Breast epithelium (tissue), 4 donors: ENCODE results near the gene PPARG. TPM values are rescaled to one million over a fixed set of nuclear protein-coding genes. Genes with fewer than 3 reads are reported as not detected.

Source experiments
- DNase-seq, 2 donors: peaks; one replicate each; pipeline ENCODE4 v3.0.0-alpha.2; 2019; ENCODE audit warnings: low spot score in 2 of 2
- H3K27ac ChIP-seq, 2 donors: fragments of 200-600 bp; sonication (generic) in 1 of 2; one replicate each; pipeline ENCODE4 v1.5.1; 2016 to 2019; ENCODE audit warnings: mild to moderate bottlenecking in 1 of 2
- H3K27me3 ChIP-seq, 2 donors: fragments of 200-600 bp; sonication (generic) in 1 of 2; one replicate each; pipeline versions ENCODE4 v1.5.1 to v1.6.0; 2017 to 2019; ENCODE audit warnings: control low read depth in 1 of 2, mild to moderate bottlenecking in 1 of 2
- H3K36me3 ChIP-seq: fragments of 200-600 bp; one replicate; pipeline ENCODE4 v1.5.1; 2019
- H3K4me1 ChIP-seq, 2 donors: fragments of 200-600 bp; sonication (generic); one replicate each; pipeline ENCODE4 v1.5.1; 2016 to 2019; ENCODE audit warnings: control low read depth in 1 of 2
- H3K4me3 ChIP-seq, 3 donors: fragments of 200-600 bp; sonication (generic); 1 replicate in 2 of 3; 2 replicates in 1 of 3; pipeline ENCODE4 v1.5.1; 2016 to 2019; ENCODE audit warnings: mild to moderate bottlenecking in 3 of 3, moderate library complexity in 2 of 3
- H3K9me3 ChIP-seq, 2 donors: fragments of 200-600 bp; sonication (generic) in 1 of 2; one replicate each; pipeline ENCODE4 v1.5.1; 2016 to 2019; ENCODE audit warnings: control low read depth in 1 of 2
- POLR2A ChIP-seq: fragments of 450-650 bp; IDR thresholded peaks from one replicate; pipeline ENCODE4 v1.6.1; 2016; ENCODE audit warnings: antibody characterized with exemption, mild to moderate bottlenecking, moderate library complexity
- POLR2AphosphoS5 ChIP-seq, 3 donors: sonication (generic); formaldehyde crosslinking; IDR thresholded peaks; one replicate each; pipeline ENCODE4 v1.6.1; 2017; ENCODE audit warnings: antibody characterized with exemption in 3 of 3
- intact Hi-C: fragments of 100-400 bp; cut with DNase I; formaldehyde crosslinking; loops from one replicate; pipeline ENCODE4 v1.15.1; 2023; ENCODE audit warnings: low total_unique reads
- total RNA-seq, 3 donors: library from RNA; depleted of rRNA; stranded (reverse); fragments of >200 nt; gene quantifications; one replicate each; pipeline ENCODE4 v1.1.0, GENCODE V29; 2016
- TF ChIP-seq, protein P1 (sequence below), 3 donors: fragments of 450-650 bp; IDR thresholded peaks; one replicate each; pipeline ENCODE4 v1.5.1; 2016 to 2017; ENCODE audit warnings: antibody characterized with exemption in 3 of 3, mild to moderate bottlenecking in 3 of 3, moderate library complexity in 3 of 3

Gene PPARG
- total RNA-seq, 3 donors from 2014 or later = 44.2 to 359 (median 96.0) TPM

DNA sequence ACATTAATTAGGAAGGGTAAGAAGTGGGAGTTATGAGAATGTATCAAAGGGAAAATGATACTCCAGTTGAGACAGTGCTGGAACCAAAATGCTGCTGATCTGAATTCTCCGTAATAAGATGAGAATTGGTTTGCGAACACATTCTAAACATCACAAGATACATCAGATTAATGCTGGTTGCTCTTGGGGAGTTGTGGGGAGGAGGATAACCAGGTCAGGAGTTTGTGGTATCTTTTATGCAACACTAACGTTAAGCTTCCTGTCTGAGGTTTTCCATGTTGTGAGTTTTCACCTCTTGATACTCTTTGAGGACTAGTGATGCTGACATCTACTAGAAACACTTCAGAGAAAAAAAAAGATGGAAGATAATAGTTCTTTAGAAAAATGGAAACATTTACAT lies 47.2 kb downstream of the PPARG start:
- Histone ChIP-seq H3K36me3 (no peaks in the 10 kb centered on the region), H3K27ac (no peak overlapping the region), H3K4me1 (no peaks in the 10 kb centered on the region), H3K27me3 (no peaks in the 10 kb centered on the region), H3K9me3 (no peaks in the 10 kb centered on the region), H3K4me3 (no peak overlapping the region)
- intact Hi-C loops = no loop called here
- DNase-seq = no peak
- TF ChIP-seq, protein P1, sequence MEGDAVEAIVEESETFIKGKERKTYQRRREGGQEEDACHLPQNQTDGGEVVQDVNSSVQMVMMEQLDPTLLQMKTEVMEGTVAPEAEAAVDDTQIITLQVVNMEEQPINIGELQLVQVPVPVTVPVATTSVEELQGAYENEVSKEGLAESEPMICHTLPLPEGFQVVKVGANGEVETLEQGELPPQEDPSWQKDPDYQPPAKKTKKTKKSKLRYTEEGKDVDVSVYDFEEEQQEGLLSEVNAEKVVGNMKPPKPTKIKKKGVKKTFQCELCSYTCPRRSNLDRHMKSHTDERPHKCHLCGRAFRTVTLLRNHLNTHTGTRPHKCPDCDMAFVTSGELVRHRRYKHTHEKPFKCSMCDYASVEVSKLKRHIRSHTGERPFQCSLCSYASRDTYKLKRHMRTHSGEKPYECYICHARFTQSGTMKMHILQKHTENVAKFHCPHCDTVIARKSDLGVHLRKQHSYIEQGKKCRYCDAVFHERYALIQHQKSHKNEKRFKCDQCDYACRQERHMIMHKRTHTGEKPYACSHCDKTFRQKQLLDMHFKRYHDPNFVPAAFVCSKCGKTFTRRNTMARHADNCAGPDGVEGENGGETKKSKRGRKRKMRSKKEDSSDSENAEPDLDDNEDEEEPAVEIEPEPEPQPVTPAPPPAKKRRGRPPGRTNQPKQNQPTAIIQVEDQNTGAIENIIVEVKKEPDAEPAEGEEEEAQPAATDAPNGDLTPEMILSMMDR (IDR thresholded peaks at IDR 0.05) = no peak
- TF ChIP-seq POLR2AphosphoS5 (IDR thresholded peaks at IDR 0.05) (no peak), POLR2A (no peak)

DNA sequence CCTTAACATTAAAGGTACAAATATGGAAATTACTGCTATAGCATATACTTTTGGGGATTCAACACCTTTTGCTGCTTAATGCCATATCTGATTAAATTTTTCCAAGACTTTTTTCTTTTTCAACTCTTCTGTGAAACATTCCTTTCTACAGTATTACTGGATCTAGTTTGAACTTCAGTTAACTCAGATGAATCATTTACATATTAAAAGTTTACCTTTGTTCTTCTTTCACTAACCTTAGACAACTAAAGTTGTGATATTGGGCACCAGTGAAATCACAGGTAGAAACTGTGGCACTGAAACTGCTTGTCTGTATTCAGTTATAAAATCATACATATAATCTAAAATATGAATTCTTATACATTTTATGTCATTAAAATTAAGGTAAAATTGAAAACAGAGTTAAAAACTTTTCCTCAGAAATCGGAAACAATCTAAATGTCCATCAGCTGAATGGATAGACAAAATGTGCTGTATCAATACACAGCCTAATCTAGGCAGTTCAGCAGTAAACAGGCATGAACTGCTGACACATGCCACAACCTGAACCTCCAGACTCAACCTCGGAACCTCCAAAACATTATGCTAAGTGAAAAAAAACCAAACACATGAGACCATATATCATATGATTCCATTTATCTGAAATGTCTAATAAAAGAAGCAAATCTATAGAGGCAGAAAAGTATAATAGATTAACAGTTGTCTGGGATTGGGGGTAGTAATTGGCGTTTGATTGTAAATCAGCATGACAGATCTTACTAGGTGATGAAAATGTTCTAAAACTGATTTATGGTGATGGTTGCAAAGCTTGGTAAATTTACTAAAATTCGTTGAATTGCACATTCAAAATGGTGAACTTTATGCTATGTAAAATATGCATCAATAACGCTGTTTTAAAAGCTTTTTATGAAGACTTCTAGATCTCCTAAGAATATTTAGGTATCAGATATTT lies 50.0 kb downstream of the PPARG start:
- H3K27me3 ChIP-seq = no peaks in the 10 kb centered on the region
- H3K4me3 ChIP-seq = no peak overlapping the region
- no peak overlapping the region for H3K27ac ChIP-seq
- intact Hi-C loops = no loop called here
- no peak for TF ChIP-seq POLR2A
- TF ChIP-seq, protein P1 (IDR thresholded peaks at IDR 0.05) = no peak
- no peak for TF ChIP-seq POLR2AphosphoS5 (IDR thresholded peaks at IDR 0.05)
- H3K9me3 ChIP-seq = no peaks in the 10 kb centered on the region
- no peak for DNase-seq
- H3K4me1 ChIP-seq = no peaks in the 10 kb centered on the region
- H3K36me3 ChIP-seq = no peaks in the 10 kb centered on the region

DNA sequence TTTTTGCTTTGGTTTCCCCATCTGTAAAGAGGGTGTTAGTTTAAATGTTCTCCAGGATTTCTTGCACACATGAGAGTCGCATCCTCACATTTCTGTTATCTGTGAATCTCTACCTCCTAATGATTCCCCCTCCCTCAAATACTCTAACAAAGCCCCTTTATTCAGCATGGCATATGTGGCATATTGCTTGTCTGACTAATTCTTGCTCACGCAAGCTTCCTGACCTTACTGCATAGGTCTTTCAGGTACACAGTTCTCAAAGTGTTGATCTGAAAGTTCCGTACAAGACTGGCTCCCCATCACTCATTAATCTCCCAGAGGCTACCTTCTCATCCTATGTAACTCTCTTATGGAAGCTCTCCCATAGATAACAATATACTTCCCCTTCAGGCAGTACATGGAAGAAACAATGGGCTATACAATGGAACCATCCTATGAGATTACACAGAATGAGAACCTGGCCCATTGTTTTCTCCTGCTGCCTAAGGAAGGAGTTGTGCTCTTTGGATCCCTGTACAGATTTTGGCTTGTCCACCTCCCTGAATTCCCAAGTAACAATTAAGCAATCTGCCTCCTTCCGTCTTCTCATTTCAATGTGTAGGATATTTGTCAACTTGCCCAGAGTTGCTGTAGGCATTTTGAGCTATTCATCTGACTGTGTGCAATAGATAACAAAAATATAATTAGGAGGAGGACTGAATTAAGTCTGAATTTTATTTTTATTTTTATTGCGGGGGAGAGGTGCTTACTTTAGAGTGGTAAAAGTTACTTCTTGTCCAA lies 51.0 kb downstream of the PPARG start:
- Histone ChIP-seq H3K36me3 (no peaks in the 10 kb centered on the region), H3K27ac (no peak overlapping the region), H3K27me3 (no peaks in the 10 kb centered on the region), H3K9me3 (no peaks in the 10 kb centered on the region), H3K4me3 (no peak overlapping the region), H3K4me1 (no peaks in the 10 kb centered on the region)
- no peak for DNase-seq
- intact Hi-C loops = no loop called here
- no peak for TF ChIP-seq POLR2AphosphoS5 (IDR thresholded peaks at IDR 0.05)
- TF ChIP-seq POLR2A = no peak
- TF ChIP-seq, protein P1 (IDR thresholded peaks at IDR 0.05) = no peak

DNA sequence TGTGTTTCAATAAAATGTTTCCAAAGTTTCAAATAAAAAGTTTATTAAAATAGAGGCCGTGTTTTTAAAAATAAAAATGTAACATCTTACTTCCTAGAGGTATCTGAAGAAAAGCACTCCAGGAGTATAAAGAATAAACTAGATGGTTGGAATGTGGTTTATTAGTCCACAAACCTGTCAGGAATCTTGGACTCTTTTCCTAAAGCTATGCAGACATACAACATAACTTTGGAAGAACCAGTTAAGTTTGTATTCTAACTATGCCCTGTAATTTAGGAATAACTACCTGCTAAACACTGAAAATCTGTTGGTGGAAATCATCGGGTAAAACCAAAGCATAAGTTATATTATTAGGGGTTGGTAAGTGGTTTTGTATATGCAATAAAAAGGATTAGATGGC lies 51.6 kb downstream of the PPARG start:
- intact Hi-C loops = no loop called here
- Histone ChIP-seq H3K27me3 (no peaks in the 10 kb centered on the region), H3K36me3 (no peaks in the 10 kb centered on the region), H3K9me3 (no peaks in the 10 kb centered on the region), H3K27ac (no peak overlapping the region), H3K4me1 (no peaks in the 10 kb centered on the region), H3K4me3 (no peak overlapping the region)
- no peak for DNase-seq
- TF ChIP-seq POLR2A (no peak), POLR2AphosphoS5 (IDR thresholded peaks at IDR 0.05) (no peak)
- TF ChIP-seq, protein P1 (IDR thresholded peaks at IDR 0.05) = no peak

DNA sequence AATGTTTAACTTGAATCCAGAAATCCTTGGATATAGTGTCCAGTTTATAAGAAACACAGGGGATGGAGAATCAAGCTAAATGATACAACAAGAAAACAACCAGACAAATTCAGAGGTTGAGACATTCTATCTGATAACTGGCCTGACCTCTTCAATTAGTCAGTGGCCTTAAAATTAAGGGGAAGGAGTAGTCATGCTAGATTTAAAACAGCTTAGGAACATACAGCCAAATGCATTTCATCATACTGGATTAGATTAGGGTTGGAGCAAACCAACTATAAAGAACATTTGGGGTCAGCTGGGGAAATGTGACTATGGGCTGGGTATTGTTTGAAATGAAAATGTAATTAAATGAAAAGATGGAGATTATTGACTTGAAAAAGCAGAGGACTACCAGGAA lies 53.3 kb downstream of the PPARG start:
- intact Hi-C loops = no loop called here
- Histone ChIP-seq H3K4me3 (no peak overlapping the region), H3K27me3 (no peaks in the 10 kb centered on the region), H3K27ac (no peak overlapping the region), H3K36me3 (no peaks in the 10 kb centered on the region), H3K9me3 (no peaks in the 10 kb centered on the region), H3K4me1 (no peaks in the 10 kb centered on the region)
- no peak for DNase-seq
- TF ChIP-seq POLR2A = no peak
- no peak for TF ChIP-seq POLR2AphosphoS5 (IDR thresholded peaks at IDR 0.05)
- TF ChIP-seq, protein P1 (IDR thresholded peaks at IDR 0.05) = no peak
